CD4-positive, alpha-beta T cell treated with Interleukin-6 at 100 ng/mL for 8 hours (primary cell): Measurements from ENCODE around the gene SYNE2.

ENCODE experiments used
- DNase-seq: peaks from one replicate; pipeline ENCODE4 v3.0.0-alpha.2; 2020; ENCODE audit warnings: mixed read lengths, low spot score

Gene SYNE2

DNA sequence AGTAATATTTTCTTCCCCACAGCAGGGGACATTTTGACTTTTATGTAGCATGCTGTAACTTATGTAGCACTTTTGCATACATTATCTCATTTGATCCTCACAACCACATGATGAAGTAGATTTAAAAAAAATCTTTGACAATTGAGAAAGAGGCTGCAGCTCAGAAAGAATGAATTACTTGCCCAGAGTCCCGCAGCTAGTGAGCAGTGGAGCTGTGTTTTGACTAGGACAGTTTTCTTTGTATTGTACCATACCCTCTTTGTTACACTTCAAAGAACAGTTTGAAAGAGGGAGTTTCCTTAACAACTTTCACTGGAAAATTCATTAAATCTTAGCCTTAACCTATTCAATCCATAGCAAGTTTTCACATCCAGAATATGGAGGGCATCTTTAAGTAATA, 58.6 kb downstream of the SYNE2 start:
- no peak for DNase-seq

DNA sequence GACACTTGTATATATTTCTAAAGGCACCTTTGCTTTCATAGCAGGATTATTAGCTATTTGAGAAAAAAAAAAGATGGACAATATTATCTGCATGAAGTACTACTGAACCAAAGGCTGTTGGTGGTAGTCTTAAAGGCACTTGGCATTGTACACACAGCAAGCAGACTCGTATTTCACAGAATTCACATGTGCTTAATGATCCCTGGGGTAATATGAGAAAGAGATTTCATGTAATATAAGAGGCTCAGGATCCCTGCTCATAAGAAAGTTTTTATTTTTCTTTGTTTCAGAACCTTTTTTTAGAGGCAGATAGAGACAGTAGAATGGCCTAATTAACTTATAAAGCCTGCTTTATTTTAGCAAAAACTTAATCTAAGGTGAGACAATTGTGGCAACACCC, 59.5 kb downstream of the SYNE2 start:
- DNase-seq = no peak

DNA sequence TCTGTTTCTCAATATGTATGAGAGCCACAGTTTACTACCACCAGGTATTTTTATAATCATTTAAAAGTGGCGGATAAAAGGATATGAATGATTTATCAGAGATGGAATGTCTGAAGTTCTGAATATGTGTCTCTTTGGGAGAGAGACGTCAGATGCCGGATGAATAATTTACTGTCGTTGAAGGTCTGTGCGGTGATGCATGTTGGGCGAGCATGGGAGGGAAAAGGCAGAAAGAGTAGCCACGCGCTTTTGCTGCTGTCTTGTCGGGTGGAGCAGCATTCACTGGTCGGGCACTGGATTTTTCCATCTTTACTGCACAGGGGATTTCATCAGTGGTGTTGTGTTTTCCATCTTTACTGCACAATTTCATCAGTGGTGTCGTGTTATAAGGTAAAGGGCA, 65.6 kb downstream of the SYNE2 start:
- no peak for DNase-seq

DNA sequence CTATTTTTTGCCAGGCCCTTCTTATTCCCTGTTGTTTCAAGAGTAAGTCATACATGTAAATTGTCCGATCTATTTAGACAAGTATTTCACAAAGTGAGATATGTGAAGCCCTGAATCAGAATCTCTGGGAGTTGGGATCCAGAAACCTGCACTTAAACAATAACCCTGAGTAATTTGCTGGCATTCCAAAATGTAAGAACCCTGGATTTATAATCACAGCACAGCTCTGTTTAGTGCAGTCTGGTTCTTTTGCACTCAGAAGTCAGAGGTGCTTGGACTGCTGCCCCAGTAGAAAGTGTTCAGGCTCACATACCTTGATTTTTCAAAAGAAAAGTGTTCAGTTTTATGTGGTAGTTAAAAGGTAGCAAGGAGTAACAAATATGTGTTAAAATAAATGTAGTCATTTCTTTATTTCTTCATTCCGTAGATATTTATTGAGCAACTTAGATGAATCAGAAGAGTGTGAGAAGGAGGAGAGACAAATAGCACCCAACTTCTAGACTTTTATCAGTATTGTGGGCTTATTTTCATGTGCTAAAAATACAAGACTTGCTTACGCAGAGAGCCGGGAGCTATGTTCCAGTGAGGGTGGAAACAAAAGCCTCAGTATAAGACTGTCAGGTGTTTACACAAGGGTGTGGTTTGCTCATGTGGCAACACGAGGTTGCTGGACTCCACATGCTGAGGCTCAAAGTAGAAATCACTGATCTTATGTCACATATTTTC, 70.1 kb downstream of the SYNE2 start:
- DNase-seq = no peak

DNA sequence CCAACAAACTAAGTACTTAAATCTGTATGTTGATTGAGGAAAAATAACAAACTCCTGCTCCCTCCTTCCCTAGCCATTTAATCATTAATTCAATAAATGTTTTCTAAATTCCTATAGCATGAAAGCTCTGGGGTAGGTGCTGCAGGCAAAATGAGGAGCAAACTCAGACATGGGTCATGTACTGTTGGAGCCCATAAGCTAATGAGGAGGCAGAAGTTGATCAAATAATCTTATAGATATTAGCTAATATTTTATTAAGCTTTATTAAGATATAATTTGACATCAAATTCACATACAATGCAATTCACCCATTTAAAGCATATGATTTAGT, 70.6 kb downstream of the SYNE2 start:
- no peak for DNase-seq

DNA sequence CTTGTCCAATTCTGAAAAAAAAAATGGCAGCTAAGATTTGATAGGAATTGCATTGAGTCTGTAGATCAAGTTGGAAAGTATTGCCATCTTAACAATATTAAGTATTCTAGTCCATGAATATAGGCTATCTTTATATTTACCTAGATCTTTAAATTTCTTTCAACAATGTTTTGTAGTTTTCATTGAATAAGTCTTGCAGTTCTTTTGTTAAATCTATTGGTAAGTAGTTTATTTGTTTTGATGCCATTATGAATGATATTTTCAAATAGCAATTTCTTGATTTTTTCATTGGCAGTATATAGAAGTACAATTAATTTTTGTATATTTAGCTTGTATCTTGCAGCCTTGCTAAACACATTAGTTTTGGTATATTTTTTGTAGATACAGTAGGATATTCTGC, 71.6 kb downstream of the SYNE2 start:
- no peak for DNase-seq

DNA sequence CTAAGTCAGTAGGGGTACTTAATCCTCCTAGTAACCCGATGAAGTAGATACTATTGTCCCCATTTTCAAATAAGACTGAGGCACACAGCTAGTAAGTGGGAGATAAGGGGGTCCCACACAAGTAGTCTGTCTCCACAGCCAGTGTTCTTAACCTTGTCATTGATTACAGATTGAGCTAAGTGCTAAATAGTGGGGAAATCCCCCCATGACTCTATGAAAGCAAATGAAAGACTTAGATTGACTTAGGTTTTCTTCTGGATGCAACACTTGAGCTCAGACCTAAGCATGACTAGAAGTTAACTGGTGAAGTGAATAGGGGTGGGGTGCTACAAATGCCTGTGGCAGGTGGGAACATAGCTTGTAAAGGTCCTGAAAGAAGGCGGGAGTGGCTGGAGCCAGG, 73.8 kb downstream of the SYNE2 start:
- DNase-seq = no peak

DNA sequence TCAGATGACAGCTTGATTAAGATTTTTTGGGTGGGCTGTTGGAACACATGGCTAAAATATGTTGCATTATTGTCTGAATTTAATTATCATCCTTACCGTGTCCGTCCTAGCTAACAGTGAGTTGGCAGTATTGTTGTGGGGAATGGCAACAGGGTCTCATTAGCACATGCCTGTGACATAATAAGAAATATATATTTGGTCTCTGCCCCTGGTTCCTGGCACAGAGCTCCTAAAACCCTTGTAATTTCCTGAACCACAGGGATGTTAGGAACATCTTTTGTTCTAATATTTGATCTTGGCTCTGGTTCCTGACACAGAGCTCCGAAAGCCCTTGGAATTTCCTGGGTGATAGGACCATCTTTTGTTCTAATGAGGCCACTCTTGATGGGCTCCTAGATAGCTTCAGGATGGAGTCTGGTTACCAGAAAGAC, 76.0 kb downstream of the SYNE2 start:
- DNase-seq = no peak

DNA sequence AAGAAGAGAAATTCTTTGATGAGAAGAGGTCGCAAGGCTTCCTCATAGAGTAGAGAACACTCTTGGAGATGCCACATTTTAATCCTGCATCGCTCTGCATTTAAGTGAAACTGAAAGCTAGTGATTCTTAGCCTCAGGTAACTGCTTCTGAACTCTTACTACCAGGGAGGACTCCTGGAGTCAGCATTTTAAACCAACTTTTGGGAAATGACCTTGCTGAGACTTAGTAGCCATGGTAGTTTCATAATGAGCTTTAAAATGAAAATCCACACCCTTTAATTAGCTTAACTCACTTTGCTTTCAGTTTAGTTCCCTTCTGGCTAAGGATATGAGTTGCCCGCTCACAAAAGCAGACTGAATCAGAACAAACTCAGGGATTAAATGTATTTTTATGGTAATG, 80.3 kb downstream of the SYNE2 start:
- DNase-seq = no peak

DNA sequence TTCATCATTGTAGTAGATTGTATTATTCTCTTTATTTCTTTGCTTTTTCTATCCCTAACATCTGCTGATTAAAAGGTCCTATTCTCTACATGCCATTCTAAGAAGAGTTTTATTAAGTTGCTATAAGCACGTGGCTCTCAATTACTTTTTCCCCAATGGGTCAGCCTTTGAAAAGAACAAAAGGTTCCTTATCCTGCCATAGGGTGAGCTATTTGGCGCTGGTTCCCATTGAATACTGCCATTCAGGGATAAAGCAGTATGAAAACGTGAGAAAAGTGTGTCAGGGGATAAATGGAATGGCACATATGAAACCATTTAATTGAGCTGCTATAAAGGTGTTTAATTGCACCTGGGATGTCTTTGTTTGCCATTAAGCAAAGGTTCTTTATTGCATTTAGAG, 80.9 kb downstream of the SYNE2 start:
- DNase-seq = no peak

DNA sequence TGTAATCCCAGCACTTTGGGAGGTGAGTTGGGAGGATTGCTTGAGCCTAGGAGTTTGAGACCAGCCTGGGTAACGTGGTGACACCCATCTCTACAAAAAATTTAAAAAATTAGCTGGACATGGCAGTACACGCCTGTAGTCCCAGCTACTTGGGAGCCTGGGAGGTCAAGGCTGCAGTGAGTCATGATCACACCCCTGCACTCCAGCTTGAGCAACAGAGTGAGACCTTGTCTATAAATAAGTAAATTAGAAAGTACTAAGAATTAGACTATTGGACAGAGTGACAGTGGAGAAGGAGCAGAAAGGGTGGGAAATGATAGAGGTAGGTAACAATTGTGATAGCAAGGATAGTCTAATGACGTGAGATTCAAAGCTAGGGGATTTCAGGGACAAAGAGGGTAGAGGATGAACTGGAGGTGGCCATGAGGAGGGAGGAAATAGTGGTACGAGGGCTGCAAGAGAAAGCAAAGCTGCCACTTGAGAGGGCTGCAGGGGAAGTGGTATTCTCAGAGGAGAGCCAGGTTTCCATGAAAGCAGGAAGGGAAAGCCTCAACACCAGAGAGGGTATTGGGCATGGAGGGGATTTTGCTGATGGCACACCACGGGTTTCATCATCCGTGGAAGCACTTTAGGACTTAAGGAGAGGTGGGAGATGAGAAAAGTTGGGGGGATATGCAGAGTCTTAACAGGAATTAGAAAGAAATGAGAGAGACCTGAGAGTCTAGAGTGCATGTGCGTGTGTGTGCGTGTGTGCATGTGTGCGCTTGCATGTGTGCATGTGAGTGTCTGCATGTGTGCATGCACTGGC, 85.6 kb downstream of the SYNE2 start:
- DNase-seq = peak; percentile 15

DNA sequence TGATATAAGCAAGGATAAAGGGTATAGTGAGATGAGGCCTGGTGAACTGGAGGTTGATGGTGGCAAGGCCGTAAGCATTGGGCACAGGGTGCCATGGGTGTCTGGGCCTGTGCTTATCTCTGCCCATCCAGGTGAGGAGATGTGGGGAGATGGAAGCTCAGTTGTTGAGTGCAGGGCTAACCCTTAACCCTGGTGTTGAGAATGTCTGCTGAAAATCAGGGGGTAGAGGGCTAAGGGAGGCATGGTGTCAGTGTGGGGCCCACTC, 86.1 kb downstream of the SYNE2 start:
- DNase-seq = no peak

DNA sequence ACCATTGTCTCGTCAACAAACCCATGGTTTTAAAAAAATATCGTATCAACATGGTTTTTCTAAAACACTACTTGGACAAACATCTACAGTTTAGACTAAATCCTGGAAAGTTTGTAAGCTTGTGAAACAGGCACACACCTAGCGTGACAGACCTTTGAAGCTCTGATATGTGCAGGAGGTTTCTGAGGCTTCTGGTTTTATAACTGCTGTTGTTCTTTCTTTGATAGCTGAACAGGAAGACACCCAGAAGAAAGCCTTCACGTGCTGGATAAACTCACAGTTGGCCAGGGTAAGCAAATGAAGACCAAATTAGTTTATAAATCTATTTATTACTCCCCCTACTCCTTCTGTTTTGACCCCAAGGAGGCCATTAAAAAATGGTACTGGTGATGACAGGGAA, 87.6 kb downstream of the SYNE2 start:
- peak; percentile 46 for DNase-seq

DNA sequence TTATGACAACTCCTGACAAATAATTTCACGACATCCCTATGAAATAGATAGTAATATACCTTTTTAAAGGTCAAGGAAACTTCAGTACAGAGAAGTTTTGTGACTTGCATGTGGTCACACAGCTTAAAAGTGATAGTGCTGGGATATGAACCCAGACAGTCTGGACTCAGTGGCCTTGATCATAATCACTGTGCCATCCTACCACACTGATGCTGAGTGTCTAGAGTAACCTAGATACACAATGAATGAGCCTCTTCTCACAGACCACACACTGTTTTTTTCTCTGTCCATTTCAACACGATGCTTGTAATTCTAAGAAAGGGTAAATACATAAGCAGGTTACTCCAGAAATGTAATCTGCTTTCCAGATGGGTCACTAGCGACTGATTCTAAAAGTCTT, 88.2 kb downstream of the SYNE2 start:
- DNase-seq = no peak

DNA sequence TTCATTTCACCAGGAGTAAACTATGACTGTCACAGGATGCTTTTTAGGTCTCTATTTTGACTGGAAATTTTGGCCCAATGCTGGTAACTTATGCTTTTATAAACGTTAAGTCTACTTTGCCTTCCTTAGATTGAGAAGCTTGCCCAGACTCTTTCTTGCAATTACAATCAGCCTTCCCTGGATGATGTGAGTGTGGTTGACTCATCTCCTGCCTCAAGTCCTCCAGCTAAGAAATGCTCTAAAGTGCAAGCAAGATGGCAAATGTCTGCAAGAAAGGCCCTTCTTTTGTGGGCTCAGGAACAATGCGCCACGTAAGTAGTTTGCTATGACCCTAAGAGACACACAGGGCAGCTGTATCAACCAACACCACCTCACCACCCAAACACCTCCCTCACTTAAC, 96.9 kb downstream of the SYNE2 start:
- DNase-seq = no peak

DNA sequence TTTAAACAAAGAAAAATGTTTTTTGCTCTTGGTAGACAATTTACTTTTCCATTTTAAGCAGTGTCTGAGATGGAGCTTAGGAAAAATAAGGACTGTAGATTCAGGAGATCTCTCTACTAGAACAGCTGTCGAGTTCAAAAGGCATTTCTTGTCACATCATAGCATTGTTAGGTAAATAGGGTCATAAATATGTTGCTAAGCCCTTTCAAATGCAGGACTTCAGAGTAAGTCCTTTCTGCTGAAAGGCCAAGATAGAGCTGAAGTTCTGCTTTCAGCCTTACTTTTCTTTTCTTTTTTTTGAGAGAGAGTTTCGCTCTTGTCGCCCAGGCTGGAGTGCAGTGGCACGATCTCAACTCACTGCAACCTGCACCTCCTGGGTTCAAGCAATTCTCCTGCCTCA, 98.2 kb downstream of the SYNE2 start:
- DNase-seq = no peak

DNA sequence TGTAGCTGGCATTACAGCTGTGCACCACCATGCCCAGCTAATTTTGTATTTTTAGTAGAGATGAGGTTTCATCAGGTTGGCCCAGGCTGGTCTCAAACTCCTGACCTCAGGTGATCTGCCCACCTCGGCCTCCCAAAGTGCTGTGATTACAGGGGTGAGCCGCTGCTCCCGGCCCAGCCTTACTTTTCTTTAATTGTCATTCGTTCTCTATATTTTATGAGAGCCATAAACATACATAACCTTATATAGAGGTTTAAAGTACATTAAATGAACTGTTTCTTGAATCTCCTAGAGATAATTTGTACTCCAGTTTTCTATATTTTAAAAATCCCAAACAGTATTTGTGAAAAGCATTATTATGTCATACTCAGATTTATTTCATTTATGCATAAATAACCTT, 98.6 kb downstream of the SYNE2 start:
- DNase-seq = no peak

DNA sequence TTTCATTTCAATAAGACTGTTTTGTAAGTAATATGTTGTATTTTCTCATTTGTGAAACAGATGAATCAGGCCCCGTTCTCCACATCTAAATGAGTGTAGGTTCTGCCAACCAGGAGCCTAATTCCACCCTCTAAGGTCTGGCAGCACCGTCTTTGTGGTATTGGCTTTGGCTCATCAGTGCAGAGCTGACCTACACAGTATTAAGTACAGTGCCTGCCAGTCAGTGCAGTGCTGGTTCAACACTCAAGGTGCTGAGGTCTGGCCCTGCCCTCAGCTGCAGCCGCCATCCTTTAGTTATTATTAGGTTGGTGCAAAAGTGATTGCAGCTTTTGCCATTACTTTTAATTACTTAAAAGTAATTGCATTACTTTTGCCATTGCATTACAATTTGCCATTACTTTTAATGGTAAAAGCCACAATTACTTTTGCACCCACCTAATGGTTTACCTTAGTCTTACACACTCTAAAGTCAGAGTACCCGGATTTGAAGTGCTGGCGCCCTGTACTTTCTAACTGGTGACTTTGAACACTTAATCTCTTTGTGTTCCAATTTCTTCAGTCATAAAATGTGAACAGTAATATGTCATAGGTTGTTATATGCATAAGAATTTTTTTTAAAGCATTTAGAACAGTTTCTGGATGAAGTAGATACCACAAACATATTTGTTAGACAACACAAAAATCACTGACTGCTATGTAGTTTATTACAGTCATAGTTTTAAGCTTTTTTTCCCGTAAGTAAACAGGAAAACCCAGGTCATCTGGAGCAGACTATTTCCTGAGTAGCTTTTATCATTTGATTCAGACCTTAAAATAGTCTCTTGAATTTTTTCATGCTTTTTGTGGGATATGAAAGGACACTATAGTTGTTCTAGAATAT, 99.5 kb downstream of the SYNE2 start:
- DNase-seq = no peak

DNA sequence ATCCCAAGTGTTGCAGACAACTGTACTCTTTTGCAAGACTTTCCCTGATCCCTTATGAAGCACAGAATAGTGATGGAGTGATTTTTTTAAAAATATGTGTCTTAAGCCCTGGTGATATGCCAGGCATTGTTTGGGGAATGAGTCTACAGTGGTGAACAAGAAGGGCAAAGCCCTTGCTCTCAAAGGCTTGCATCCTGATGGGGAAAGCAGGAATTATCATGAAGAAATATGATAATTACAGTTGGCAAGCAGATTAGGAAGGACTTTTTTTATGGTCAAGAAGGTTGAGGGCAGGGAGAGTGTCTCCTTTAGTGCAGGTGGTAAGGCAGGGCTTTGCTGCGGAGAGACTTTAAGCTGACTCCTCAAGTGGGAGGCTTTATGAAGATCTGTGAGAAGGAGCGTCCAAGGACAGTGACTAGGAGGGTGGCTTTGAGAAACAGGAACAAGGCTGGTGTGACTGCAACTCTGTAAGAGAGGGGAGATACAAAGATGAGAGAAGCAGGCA, 100.2 kb downstream of the SYNE2 start:
- DNase-seq = no peak

DNA sequence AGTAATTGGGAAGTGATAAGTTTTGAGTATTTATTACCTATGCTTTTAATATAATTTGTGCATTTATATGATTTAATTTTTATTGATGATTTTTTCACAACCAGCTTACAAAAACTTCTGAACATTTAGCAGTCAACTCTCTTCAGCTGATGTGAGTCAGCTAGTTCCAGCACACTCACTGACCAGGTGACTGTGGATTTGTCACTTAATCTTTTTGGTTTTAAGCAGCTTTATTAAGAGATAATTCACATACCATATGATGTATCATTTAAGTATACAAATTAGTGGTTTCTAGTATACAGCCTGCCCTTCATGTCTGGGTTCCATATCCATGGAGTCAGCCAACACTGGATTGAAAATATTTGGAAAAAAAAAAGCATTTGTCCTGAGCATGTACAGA, 103.5 kb downstream of the SYNE2 start:
- no peak for DNase-seq

DNA sequence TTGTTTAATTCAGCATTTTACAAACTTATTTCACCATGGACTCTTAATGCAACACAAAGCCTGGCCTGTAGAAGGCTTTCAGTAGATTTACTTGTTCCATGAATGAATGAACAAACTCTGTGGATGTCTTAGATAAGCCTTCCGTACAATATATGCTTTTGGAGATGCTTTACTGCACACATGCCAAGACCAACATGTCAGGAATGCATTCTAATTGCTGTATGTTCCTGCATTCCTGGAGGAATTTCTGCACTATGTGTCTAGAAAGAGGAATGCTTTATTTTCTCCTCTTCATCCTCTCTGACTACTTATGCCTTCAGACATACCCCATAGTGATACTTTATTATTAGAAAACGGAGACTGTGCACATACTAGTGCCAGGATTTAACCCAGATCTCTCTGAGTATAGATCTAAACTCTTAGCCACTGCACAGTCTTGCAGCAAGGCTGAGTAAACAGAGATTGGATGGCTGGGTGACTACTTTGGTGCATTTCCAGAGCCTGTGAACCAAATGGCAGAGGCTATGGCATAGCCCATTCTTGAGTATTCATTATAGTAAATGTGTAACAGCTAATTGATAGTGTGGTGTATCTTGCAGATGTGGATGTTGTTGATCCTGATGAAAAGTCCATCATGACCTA, 108.2 kb downstream of the SYNE2 start:
- no peak for DNase-seq

DNA sequence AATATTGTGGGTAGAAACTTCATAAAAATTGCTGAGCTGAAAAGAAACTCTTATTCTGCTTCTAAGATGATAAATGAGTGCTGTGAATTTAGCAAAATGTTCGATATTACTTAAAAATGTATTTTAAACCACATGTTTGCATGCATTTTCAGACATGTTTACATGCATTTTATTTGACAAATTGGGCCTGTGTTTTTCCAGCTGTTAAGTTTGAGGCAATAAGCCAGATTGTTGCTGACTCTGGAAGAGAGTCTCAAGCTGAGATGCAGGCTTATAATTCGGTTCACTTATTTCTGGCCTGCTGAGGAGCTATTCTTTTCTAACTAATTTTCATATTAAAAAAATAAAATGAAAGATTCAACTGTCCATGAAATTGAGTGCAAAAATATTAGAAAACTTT, 110.1 kb downstream of the SYNE2 start:
- DNase-seq = no peak

DNA sequence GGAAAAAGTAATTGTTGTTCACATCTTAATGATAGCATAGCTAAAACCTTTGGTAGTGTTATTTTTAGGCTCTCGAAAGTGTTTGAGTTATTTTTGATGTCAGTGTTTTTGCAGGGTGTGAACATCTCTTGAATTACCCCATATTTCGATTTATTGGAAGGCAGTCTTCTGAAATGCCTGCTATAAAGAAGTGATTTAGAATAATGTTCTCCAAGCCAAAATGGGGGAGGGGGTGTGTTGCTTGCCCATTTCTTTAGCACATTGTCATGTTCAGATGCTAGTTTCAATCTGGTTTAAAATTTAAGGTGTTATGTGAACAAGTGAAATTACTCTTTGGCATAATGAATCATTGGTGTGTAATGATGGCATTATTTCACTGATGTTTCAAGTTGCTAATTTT, 110.6 kb downstream of the SYNE2 start:
- no peak for DNase-seq
